ENCODE measurements around the gene DEFB108B. TPM values are rescaled to one million over a fixed set of nuclear protein-coding genes. Genes with fewer than 3 reads are reported as not detected.
"Not testable (repeated sequence)": the region's sequence is repeated elsewhere in the genome, so short reads cannot be mapped to it uniquely, and the experiment has no call there.

DEFB108B gene
- total RNA-seq: not detected

GRCh38 chr11:71832811-71833210 lies at the start of gene DEFB108B:
TSS of gene DEFB108B (plus strand) at chr11:71833200. CDS start at chr11:71833200, 0 bp downstream.
- WGBS: 36% methylated on average over 1 of the region's 1 CpG
- H3K36me3 ChIP-seq; H3K27me3 ChIP-seq; H3K9me3 ChIP-seq; H3K4me3 ChIP-seq; H3K4me1 ChIP-seq; H3K27ac ChIP-seq (replicated peaks in 1 of 4); DNase-seq (ENCODE audit: extremely low spot score); intact Hi-C loops (cut with DNase I): not testable (repeated sequence)

- intact Hi-C loops (cut with DNase I); H3K27me3 ChIP-seq; H3K36me3 ChIP-seq; H3K9me3 ChIP-seq: not testable (repeated sequence)
- WGBS: 9% methylated on average over 23 of the region's 40 CpGs
- H3K27ac ChIP-seq (replicated peaks in 1 of 4): peak overlapping the region; percentile 84 to 91 (median 88)
- peak overlapping the region; percentile 63 to 85 (median 76) for H3K4me3 ChIP-seq
- peaks cover 5 to 12% (median 11%) of the 10 kb centered on the region in 4 donors for H3K4me1 ChIP-seq
- TF ChIP-seq POLR2AphosphoS5 (IDR thresholded peaks at IDR 0.05): peak; percentile 0 to 85
- TF ChIP-seq POLR2A (IDR thresholded peaks at IDR 0.05; ENCODE audit: low read depth): peak; percentile 59
- DNase-seq (ENCODE audit: extremely low spot score): peak; percentile 96
These were observed 46.7 kb upstream of the DEFB108B start for GRCh38 chr11:71786114-71786847.

- H3K36me3 ChIP-seq; intact Hi-C loops (cut with DNase I); H3K27me3 ChIP-seq; DNase-seq (ENCODE audit: extremely low spot score); H3K9me3 ChIP-seq: not testable (repeated sequence)
- under 1% methylated on average over 16 of the region's 22 CpGs for WGBS
- peak overlapping the region; percentile 63 to 85 (median 76) for H3K4me3 ChIP-seq
- peak overlapping the region; percentile 84 to 91 (median 88) for H3K27ac ChIP-seq (replicated peaks in 1 of 4)
- TF ChIP-seq POLR2AphosphoS5 (IDR thresholded peaks at IDR 0.05): peak in 1 of 2 donors; percentile 21
- peaks cover 5 to 12% (median 11%) of the 10 kb centered on the region in 4 donors for H3K4me1 ChIP-seq
These were observed 46.2 kb upstream of the DEFB108B start for GRCh38 chr11:71786848-71787097.

- Histone ChIP-seq H3K9me3 (no peaks in the 10 kb centered on the region), H3K4me3 (peak overlapping the region; percentile 63 to 85 (median 76)), H3K27ac (replicated peaks in 1 of 4) (peak overlapping the region; percentile 62 to 90 (median 86)), H3K27me3 (no peaks in the 10 kb centered on the region), H3K36me3 (peaks cover 0 to 5% (median 0%) of the 10 kb centered on the region in 4 donors), H3K4me1 (peaks cover 5 to 12% (median 11%) of the 10 kb centered on the region in 4 donors)
- intact Hi-C loops (cut with DNase I): no loop called here
- peak; percentile 99 for DNase-seq (ENCODE audit: extremely low spot score)
- 0% methylated on average over 11 of the region's 62 CpGs for WGBS
- TF ChIP-seq EP300 (IDR thresholded peaks at IDR 0.05) (no peak), POLR2AphosphoS5 (IDR thresholded peaks at IDR 0.05) (peak in 1 of 2 donors; percentile 34), POLR2A (IDR thresholded peaks at IDR 0.05; ENCODE audit: low read depth) (no peak), CTCF (IDR thresholded peaks at IDR 0.05) (no peak)
These were observed 45.7 kb upstream of the DEFB108B start for GRCh38 chr11:71787098-71787823.

- Histone ChIP-seq H3K4me1 (peaks cover 5 to 12% (median 11%) of the 10 kb centered on the region in 4 donors), H3K27ac (replicated peaks in 1 of 4) (peak overlapping the region; percentile 62 to 90 (median 86)), H3K4me3 (peak overlapping the region; percentile 63 to 85 (median 76))
- H3K27me3 ChIP-seq; intact Hi-C loops (cut with DNase I); DNase-seq (ENCODE audit: extremely low spot score); H3K36me3 ChIP-seq; H3K9me3 ChIP-seq: not testable (repeated sequence)
- WGBS: 7% methylated on average over 16 of the region's 19 CpGs
These were observed 45.1 kb upstream of the DEFB108B start for GRCh38 chr11:71787824-71788454.

GRCh38 chr11:71789444-71790196 lies 43.4 kb upstream of the DEFB108B start:
- intact Hi-C loops (cut with DNase I); H3K36me3 ChIP-seq; DNase-seq (ENCODE audit: extremely low spot score); H3K4me3 ChIP-seq; H3K27ac ChIP-seq (replicated peaks in 1 of 4); H3K27me3 ChIP-seq; H3K9me3 ChIP-seq: not testable (repeated sequence)
- H3K4me1 ChIP-seq: peaks cover 5 to 12% (median 11%) of the 10 kb centered on the region in 4 donors
- 81% methylated on average over 5 of the region's 8 CpGs for WGBS

- 77% methylated on average over 5 of the region's 7 CpGs for WGBS
- intact Hi-C loops (cut with DNase I); H3K27me3 ChIP-seq: not testable (repeated sequence)
These were observed 41.9 kb upstream of the DEFB108B start for GRCh38 chr11:71791111-71791510.

More at GRCh38 chr11:71791111-71791510, 41.9 kb upstream of the DEFB108B start:
- not testable (repeated sequence) for H3K9me3 ChIP-seq; DNase-seq (ENCODE audit: extremely low spot score); H3K4me1 ChIP-seq; H3K4me3 ChIP-seq; H3K27ac ChIP-seq (replicated peaks in 1 of 4)
- H3K36me3 ChIP-seq: peaks cover 0 to 17% (median 6%) of the 10 kb centered on the region in 4 donors

All from esophagus muscularis mucosa (tissue), 4 donors.